ENCODE data around the gene AFMID.
A peak's percentile ranks its signal among the peaks of the same experiment; 100 is the strongest.
"Not testable (repeated sequence)": the region's sequence is repeated elsewhere in the genome, so short reads cannot be mapped to it uniquely, and the experiment has no call there.

Gene AFMID

GRCh38 chr17:78239489-78239931 is 52.3 kb downstream of the AFMID start:
- no peak for DNase-seq

GRCh38 chr17:78240012-78240655 is 53.0 kb downstream of the AFMID start:
- DNase-seq = no peak

- DNase-seq = no peak
These were observed 53.7 kb downstream of the AFMID start for GRCh38 chr17:78240839-78241238.

- DNase-seq = no peak
These were observed 54.3 kb downstream of the AFMID start for GRCh38 chr17:78241277-78242023.

- DNase-seq = no peak
These were observed 55.0 kb downstream of the AFMID start for GRCh38 chr17:78242024-78242742.

- DNase-seq = no peak
These were observed 60.1 kb downstream of the AFMID start for GRCh38 chr17:78247304-78247703.

- DNase-seq = no peak
These were observed 61.1 kb downstream of the AFMID start for GRCh38 chr17:78248051-78248914.

GRCh38 chr17:78249074-78249817 is 62.1 kb downstream of the AFMID start:
- DNase-seq = no peak

GRCh38 chr17:78249818-78250806 is 63.0 kb downstream of the AFMID start:
- DNase-seq = no peak

- peak; percentile 87 for DNase-seq
These were observed 64.0 kb downstream of the AFMID start for GRCh38 chr17:78250891-78251772.

GRCh38 chr17:78251773-78252103 is 64.6 kb downstream of the AFMID start:
- no peak for DNase-seq

- peak; percentile 86 for DNase-seq
These were observed 65.0 kb downstream of the AFMID start for GRCh38 chr17:78252111-78252634.

- DNase-seq = no peak
These were observed 65.8 kb downstream of the AFMID start for GRCh38 chr17:78252701-78253635.

- DNase-seq = not testable (repeated sequence)
These were observed 66.4 kb downstream of the AFMID start for GRCh38 chr17:78253636-78253945.

- DNase-seq = peak; percentile 83
These were observed 66.9 kb downstream of the AFMID start for GRCh38 chr17:78253946-78254672.

GRCh38 chr17:78255029-78255656 is 68.0 kb downstream of the AFMID start:
- DNase-seq = no peak

- DNase-seq = no peak
These were observed 69.0 kb downstream of the AFMID start for GRCh38 chr17:78255953-78256706.

Data from CD4-positive, alpha-beta T cell treated with Interleukin-12 subunit alpha and Interleukin-12 subunit beta, for 1 hour (primary cell).